Measurements from ENCODE around the gene GPHA2. TPM values are rescaled to one million over a fixed set of nuclear protein-coding genes. Genes with fewer than 3 reads are reported as not detected.

The GPHA2 gene
- total and polyA plus RNA-seq, 2 of the 13 experiments (the other 11 are each of a cell fraction or from before 2014, with no cell fraction given) = 13.0 to 19.1 TPM

GRCh38 chr11:64891215-64891848, 44.4 kb downstream of the GPHA2 start (continued):
- TF ChIP-seq ZNF24 (IDR thresholded peaks at IDR 0.05) = no peak
- no peak for TF ChIP-seq HNRNPLL (IDR thresholded peaks at IDR 0.05; ENCODE audit: low read depth, low read length, poor library complexity, severe bottlenecking)
- TF ChIP-seq RNF2 (conservative IDR thresholded peaks at IDR 0.05; ENCODE audit: low read depth) = no peak
- no peak for TF ChIP-seq KAT7 (CRISPR knock-in tag; IDR thresholded peaks at IDR 0.05; ENCODE audit: borderline replicate concordance)
- TF ChIP-seq, protein P1, sequence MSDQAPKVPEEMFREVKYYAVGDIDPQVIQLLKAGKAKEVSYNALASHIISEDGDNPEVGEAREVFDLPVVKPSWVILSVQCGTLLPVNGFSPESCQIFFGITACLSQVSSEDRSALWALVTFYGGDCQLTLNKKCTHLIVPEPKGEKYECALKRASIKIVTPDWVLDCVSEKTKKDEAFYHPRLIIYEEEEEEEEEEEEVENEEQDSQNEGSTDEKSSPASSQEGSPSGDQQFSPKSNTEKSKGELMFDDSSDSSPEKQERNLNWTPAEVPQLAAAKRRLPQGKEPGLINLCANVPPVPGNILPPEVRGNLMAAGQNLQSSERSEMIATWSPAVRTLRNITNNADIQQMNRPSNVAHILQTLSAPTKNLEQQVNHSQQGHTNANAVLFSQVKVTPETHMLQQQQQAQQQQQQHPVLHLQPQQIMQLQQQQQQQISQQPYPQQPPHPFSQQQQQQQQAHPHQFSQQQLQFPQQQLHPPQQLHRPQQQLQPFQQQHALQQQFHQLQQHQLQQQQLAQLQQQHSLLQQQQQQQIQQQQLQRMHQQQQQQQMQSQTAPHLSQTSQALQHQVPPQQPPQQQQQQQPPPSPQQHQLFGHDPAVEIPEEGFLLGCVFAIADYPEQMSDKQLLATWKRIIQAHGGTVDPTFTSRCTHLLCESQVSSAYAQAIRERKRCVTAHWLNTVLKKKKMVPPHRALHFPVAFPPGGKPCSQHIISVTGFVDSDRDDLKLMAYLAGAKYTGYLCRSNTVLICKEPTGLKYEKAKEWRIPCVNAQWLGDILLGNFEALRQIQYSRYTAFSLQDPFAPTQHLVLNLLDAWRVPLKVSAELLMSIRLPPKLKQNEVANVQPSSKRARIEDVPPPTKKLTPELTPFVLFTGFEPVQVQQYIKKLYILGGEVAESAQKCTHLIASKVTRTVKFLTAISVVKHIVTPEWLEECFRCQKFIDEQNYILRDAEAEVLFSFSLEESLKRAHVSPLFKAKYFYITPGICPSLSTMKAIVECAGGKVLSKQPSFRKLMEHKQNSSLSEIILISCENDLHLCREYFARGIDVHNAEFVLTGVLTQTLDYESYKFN (CRISPR knock-in tag; conservative IDR thresholded peaks at IDR 0.05) = peak; percentile 49
- TF ChIP-seq IKZF4 (CRISPR knock-in tag; IDR thresholded peaks at IDR 0.05; ENCODE audit: borderline replicate concordance, low read depth, not compliant biosample characterization) = no peak
- no peak for TF ChIP-seq ARHGAP35 (CRISPR knock-in tag; IDR thresholded peaks at IDR 0.05; ENCODE audit: borderline replicate concordance)
- no peak for TF ChIP-seq AHDC1 (CRISPR knock-in tag; IDR thresholded peaks at IDR 0.05; ENCODE audit: borderline replicate concordance)
- TF ChIP-seq HNF4G (IDR thresholded peaks at IDR 0.05; ENCODE audit: borderline replicate concordance, low read depth, low read length) = peak; percentile 63
- TF ChIP-seq HNF4G (CRISPR knock-in tag; IDR thresholded peaks at IDR 0.05; ENCODE audit: borderline replicate concordance, low read depth) = no peak
- no peak for TF ChIP-seq RORA (CRISPR knock-in tag; IDR thresholded peaks at IDR 0.05)
- no peak for TF ChIP-seq ZNF530 (CRISPR knock-in tag; IDR thresholded peaks at IDR 0.05; ENCODE audit: low read depth)
- TF ChIP-seq ZFP41 (CRISPR knock-in tag; IDR thresholded peaks at IDR 0.05; ENCODE audit: borderline replicate concordance) = no peak
- no peak for TF ChIP-seq ZNF296 (CRISPR knock-in tag; conservative IDR thresholded peaks at IDR 0.05)
- TF ChIP-seq PTBP1 (IDR thresholded peaks at IDR 0.05; ENCODE audit: low read depth, low read length, poor library complexity, severe bottlenecking) = no peak
- no peak for TF ChIP-seq SIN3B (IDR thresholded peaks at IDR 0.05; ENCODE audit: low read length)
- TF ChIP-seq SAFB2 (CRISPR knock-in tag; IDR thresholded peaks at IDR 0.05; ENCODE audit: borderline replicate concordance, low read depth) = no peak
- TF ChIP-seq RXRB (CRISPR knock-in tag; IDR thresholded peaks at IDR 0.05; ENCODE audit: borderline replicate concordance) = no peak
- 0 out of 2 replicates have a peak, but pooled peaks have one; percentile 12 for TF ChIP-seq HDAC1 (CRISPR knock-in tag; IDR thresholded peaks at IDR 0.05)
- TF ChIP-seq IRF9 (CRISPR knock-in tag; IDR thresholded peaks at IDR 0.05; ENCODE audit: borderline replicate concordance) = peak; percentile 53; the same call in 1 of the 2 replicates

Data from HepG2 (cell line).